H1 (cell line): ENCODE data around the gene SCAPER.

ENCODE experiments used
- ATF2 ChIP-seq: IDR thresholded peaks from 2 replicates; pipeline ENCODE4 v1.6.1; 2012; ENCODE audit warnings: low read length, inconsistent platforms
- BRCA1 ChIP-seq: IDR thresholded peaks from 2 replicates; pipeline ENCODE4 v1.6.1; 2012; ENCODE audit warnings: low read depth, low read length, improper control_type of control experiment
- CEBPB ChIP-seq: IDR thresholded peaks from 2 replicates; pipeline ENCODE4 v1.6.1; 2012; ENCODE audit warnings: low read depth, low read length
- CTCF ChIP-seq, 3 experiments: IDR thresholded peaks; 1 replicate in 2 of 3; 2 replicates in 1 of 3; pipeline versions ENCODE4 v1.5.1 to v1.6.1; 2011; ENCODE audit warnings: low read length in 3 of 3, mild to moderate bottlenecking in 3 of 3, inconsistent platforms in 2 of 3, low read depth in 1 of 3, moderate library complexity in 1 of 3; ENCODE audit not compliant: insufficient read depth in 1 of 3; ENCODE audit errors: control extremely low read depth in 1 of 3
- EP300 ChIP-seq, 2 experiments: IDR thresholded peaks; 1 replicate in 1 of 2; 2 replicates in 1 of 2; pipeline ENCODE4 v1.6.1; 2011 to 2012; ENCODE audit warnings: low read depth in 2 of 2, low read length in 2 of 2, mild to moderate bottlenecking in 2 of 2, borderline replicate concordance in 1 of 2, inconsistent platforms in 1 of 2, moderate library complexity in 1 of 2
- MAFK ChIP-seq: IDR thresholded peaks from 2 replicates; pipeline ENCODE4 v1.6.1; 2012; ENCODE audit warnings: low read depth, mild to moderate bottlenecking, improper control_type of control experiment, low read length
- POLR2A ChIP-seq, 2 experiments: IDR thresholded peaks; 1 replicate in 1 of 2; 2 replicates in 1 of 2; pipeline ENCODE4 v1.6.1; 2011; ENCODE audit warnings: low read depth in 2 of 2, low read length in 2 of 2, mild to moderate bottlenecking in 2 of 2; ENCODE audit errors: control extremely low read depth in 1 of 2
- RAD21 ChIP-seq, 2 experiments: IDR thresholded peaks in 1 of 2; conservative IDR thresholded peaks in 1 of 2; 2 replicates each; pipeline ENCODE4 v1.6.1; 2011; ENCODE audit warnings: low read depth in 2 of 2, low read length in 2 of 2, improper control_type of control experiment in 1 of 2, inconsistent platforms in 1 of 2, mild to moderate bottlenecking in 1 of 2, moderate library complexity in 1 of 2
- RFX5 ChIP-seq: IDR thresholded peaks from 2 replicates; pipeline ENCODE4 v1.6.1; 2011; ENCODE audit warnings: low read depth, low read length, improper control_type of control experiment, borderline replicate concordance
- TAF1 ChIP-seq: IDR thresholded peaks from 2 replicates; pipeline ENCODE4 v1.6.1; 2011; ENCODE audit warnings: mild to moderate bottlenecking, low read depth, low read length

- no peak for TF ChIP-seq CTCF (IDR thresholded peaks at IDR 0.05; ENCODE audit: control extremely low read depth in 1 of 3, insufficient read depth in 1 of 3, low read depth in 1 of 3, low read length in 3 of 3)
- no peak for TF ChIP-seq POLR2A (IDR thresholded peaks at IDR 0.05; ENCODE audit: control extremely low read depth in 1 of 2, low read depth in 2 of 2, low read length in 2 of 2)
- TF ChIP-seq CEBPB = no peak
- no peak for TF ChIP-seq RFX5
- TF ChIP-seq BRCA1 = no peak
- no peak for TF ChIP-seq MAFK
- no peak for TF ChIP-seq ATF2
- TF ChIP-seq RAD21 (IDR thresholded peaks at IDR 0.05 in 1 of 2, conservative IDR thresholded peaks at IDR 0.05 in 1 of 2; ENCODE audit: low read depth in 2 of 2, low read length in 2 of 2) = no peak
- no peak for TF ChIP-seq TAF1
- TF ChIP-seq EP300 (IDR thresholded peaks at IDR 0.05; ENCODE audit: borderline replicate concordance in 1 of 2, low read depth in 2 of 2, low read length in 2 of 2) = no peak
Measured at GRCh38 chr15:76664411-76664810, 240.7 kb downstream of the SCAPER start.
